ENCODE results near the gene TNIK. TPM values are rescaled to one million over a fixed set of nuclear protein-coding genes. Genes with fewer than 3 reads are reported as not detected.

TNIK gene
- total and polyA plus RNA-seq, 2 of the 13 experiments (the other 11 are each of a cell fraction or from before 2014, with no cell fraction given): 0.15 to 0.22 TPM

DNA sequence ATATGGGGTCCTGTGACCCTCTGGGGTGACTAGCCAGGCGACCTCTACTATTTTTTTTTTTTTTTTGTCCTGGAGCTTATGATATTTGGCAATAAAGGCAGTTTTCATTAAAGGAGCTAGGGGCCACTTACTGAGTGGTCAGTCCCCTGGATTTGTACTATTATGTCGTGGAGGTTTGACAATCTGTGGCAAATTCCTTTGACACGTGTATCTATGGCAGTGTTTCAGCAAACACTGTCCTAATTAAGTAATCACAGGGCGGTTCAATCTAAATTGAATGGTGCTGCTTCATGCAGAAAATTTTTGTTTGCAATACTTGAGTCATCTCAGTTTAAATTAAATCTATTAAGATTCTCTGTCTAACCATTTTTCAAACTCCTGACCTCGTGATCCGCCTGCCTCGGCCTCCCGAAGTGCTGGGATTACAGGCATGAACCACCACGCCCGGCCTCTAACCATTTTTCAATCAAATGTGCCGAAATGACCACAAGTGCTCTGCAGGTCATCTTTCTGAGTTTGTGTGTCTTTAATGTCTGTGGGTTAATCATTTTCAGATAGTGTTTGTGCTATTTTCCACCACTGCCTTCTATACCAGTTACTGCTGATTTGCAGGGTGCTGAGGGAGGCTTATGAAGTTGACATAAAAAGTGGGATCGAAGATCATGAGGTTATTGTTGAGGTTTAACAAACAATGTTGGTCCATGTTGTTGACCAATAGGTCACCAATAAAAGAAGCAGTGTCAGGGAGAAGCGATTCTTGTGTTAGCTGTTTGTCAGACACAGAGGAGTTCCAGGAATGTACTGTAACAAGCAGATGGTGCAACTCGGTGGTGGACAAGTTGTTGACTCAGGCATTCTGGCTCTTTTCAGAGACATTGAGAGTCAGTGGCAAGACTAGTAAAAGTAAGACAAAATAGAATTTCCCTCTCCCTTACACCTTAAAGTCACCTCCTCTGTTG is 415.1 kb downstream of the TNIK start (continued):
- TF ChIP-seq, protein P1, sequence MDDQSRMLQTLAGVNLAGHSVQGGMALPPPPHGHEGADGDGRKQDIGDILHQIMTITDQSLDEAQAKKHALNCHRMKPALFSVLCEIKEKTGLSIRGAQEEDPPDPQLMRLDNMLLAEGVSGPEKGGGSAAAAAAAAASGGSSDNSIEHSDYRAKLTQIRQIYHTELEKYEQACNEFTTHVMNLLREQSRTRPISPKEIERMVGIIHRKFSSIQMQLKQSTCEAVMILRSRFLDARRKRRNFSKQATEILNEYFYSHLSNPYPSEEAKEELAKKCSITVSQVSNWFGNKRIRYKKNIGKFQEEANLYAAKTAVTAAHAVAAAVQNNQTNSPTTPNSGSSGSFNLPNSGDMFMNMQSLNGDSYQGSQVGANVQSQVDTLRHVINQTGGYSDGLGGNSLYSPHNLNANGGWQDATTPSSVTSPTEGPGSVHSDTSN (CRISPR knock-in tag; IDR thresholded peaks at IDR 0.05; ENCODE audit: borderline replicate concordance): no peak
- 0 out of 2 replicates have a peak, but pooled peaks have one; percentile 75 for TF ChIP-seq PRMT3 (CRISPR knock-in tag; IDR thresholded peaks at IDR 0.05; ENCODE audit: borderline replicate concordance, low read depth)
- no peak for TF ChIP-seq ZFP62 (CRISPR knock-in tag; IDR thresholded peaks at IDR 0.05)
- TF ChIP-seq ZNF142 (CRISPR knock-in tag; IDR thresholded peaks at IDR 0.05): peak; percentile 69; the same call in 1 of the 2 replicates
- TF ChIP-seq ZNF232 (CRISPR knock-in tag; IDR thresholded peaks at IDR 0.05; ENCODE audit: borderline replicate concordance): peak; percentile 84; the same call in 1 of the 2 replicates
- no peak; the same call in 1 of the 2 replicates for TF ChIP-seq ZNF556 (CRISPR knock-in tag; IDR thresholded peaks at IDR 0.05; ENCODE audit: borderline replicate concordance)
- no peak for TF ChIP-seq NBN (conservative IDR thresholded peaks at IDR 0.05)
- peak; percentile 53; the same call in 1 of the 2 replicates for TF ChIP-seq MTA1 (CRISPR knock-in tag; IDR thresholded peaks at IDR 0.05; ENCODE audit: borderline replicate concordance)
- no peak for TF ChIP-seq ZNF75D (CRISPR knock-in tag; IDR thresholded peaks at IDR 0.05; ENCODE audit: borderline replicate concordance)
- no peak for TF ChIP-seq REL (CRISPR knock-in tag; conservative IDR thresholded peaks at IDR 0.05)
- TF ChIP-seq RBM39 (IDR thresholded peaks at IDR 0.05; ENCODE audit: low read depth, low read length, poor library complexity, severe bottlenecking): no peak
- TF ChIP-seq SKI (IDR thresholded peaks at IDR 0.05; ENCODE audit: partially characterized antibody): peak; percentile 93
- peak; percentile 96 for TF ChIP-seq ERF (CRISPR knock-in tag; IDR thresholded peaks at IDR 0.05)
- no peak for TF ChIP-seq NFE2L2 (IDR thresholded peaks at IDR 0.05; ENCODE audit: low read length)
- TF ChIP-seq POLR2G (IDR thresholded peaks at IDR 0.05; ENCODE audit: low read depth, low read length): peak; percentile 60
- peak; percentile 89 to 99 for TF ChIP-seq EP300 (IDR thresholded peaks at IDR 0.05; ENCODE audit: low read depth in 2 of 2, low read length in 2 of 2)
- peak; percentile 99 for TF ChIP-seq EP300 (CRISPR knock-in tag; IDR thresholded peaks at IDR 0.05; ENCODE audit: borderline replicate concordance)
- TF ChIP-seq REXO4 (CRISPR knock-in tag; IDR thresholded peaks at IDR 0.05; ENCODE audit: borderline replicate concordance): no peak
- no peak for TF ChIP-seq ZSCAN12 (CRISPR knock-in tag; IDR thresholded peaks at IDR 0.05)
- no peak for TF ChIP-seq GPBP1L1 (CRISPR knock-in tag; IDR thresholded peaks at IDR 0.05)
- TF ChIP-seq ZNF17 (CRISPR knock-in tag; IDR thresholded peaks at IDR 0.05): no peak

All from HepG2 (cell line).